HepG2 (cell line): Measurements from ENCODE around the gene USB1. TPM values are rescaled to one million over a fixed set of nuclear protein-coding genes. Genes with fewer than 3 reads are reported as not detected.

ENCODE experiments used
- ATAC-seq: fragments of 200-7000 bp; cut with Tn5 transposase; 3 replicates; pipeline ENCODE4 v1.9.1; 2020; ENCODE audit warnings: mild to moderate bottlenecking, moderate library complexity
- BruUV-seq: library from RNA; stranded (reverse); fragments of 400-500 nt; replicated peaks from 2 replicates; lab custom pipeline; 2021; lab: Mats Ljungman, UMichigan
- CTCF ChIA-PET: fragments of 300-600 bp; formaldehyde crosslinking; extraction: SDS; loops from one replicate; lab custom pipeline; 2021; ENCODE audit warnings: low total read pairs, inconsistent platforms, low intra/inter-chr PET ratio; lab: Yijun Ruan, JAX
- POLR2A ChIA-PET: fragments of 350-600 bp; sonication (Branson Sonifier 250); formaldehyde crosslinking; loops from one replicate; lab custom pipeline; 2020; ENCODE audit warnings: antibody characterized with exemption, inconsistent platforms; lab: Yijun Ruan, JAX
- DNase-seq: peaks from one replicate; pipeline ENCODE4 v3.0.0-alpha.2; 2015; ENCODE audit warnings: low spot score
- FAIRE-seq: peaks from 3 replicates; lab custom pipeline; 2011; peaks lifted over from hg19 to GRCh38; lab: Jason Lieb, UNC
- H2AFZ ChIP-seq: one replicate; pipeline ENCODE4 v1.6.1; 2011; ENCODE audit warnings: low read length, inconsistent platforms
- H3K27ac ChIP-seq: fragments of 300-600 bp; 3 replicates; pipeline ENCODE4 v1.8.0; 2011; ENCODE audit warnings: mixed run types, mild to moderate bottlenecking, mixed read lengths, low read length, inconsistent platforms; ENCODE audit not compliant: insufficient read depth; ENCODE audit errors: extremely low read length
- H3K27me3 ChIP-seq, 2 experiments: fragments of 200-600 bp in 1 of 2; 2 replicates in 1 of 2; 3 replicates in 1 of 2; pipeline versions ENCODE4 v1.6.0 to v1.8.0; 2011; ENCODE audit warnings: low read length in 2 of 2, mild to moderate bottlenecking in 2 of 2, moderate library complexity in 2 of 2, inconsistent platforms in 1 of 2; ENCODE audit not compliant: insufficient read depth in 2 of 2, control insufficient read depth in 1 of 2
- H3K36me3 ChIP-seq, 2 experiments: fragments of 200-600 bp in 1 of 2; replicated peaks in 1 of 2; 2 replicates in 1 of 2; 3 replicates in 1 of 2; pipeline versions ENCODE4 v1.5.1 to v1.8.0; 2011; ENCODE audit warnings: low read length in 2 of 2, inconsistent platforms in 1 of 2; ENCODE audit not compliant: insufficient read depth in 2 of 2, control insufficient read depth in 1 of 2
- H3K4me1 ChIP-seq: 2 replicates; pipeline ENCODE4 v1.5.1; 2012; ENCODE audit warnings: low read length, inconsistent platforms; ENCODE audit not compliant: insufficient read depth
- H3K4me2 ChIP-seq: 2 replicates; pipeline ENCODE4 v1.6.0; 2011; ENCODE audit warnings: low read depth, low read length, inconsistent platforms
- H3K4me3 ChIP-seq, 3 experiments: fragments of 200-600 bp in 1 of 3; sonication (generic), shearing (Covaris generic) in 1 of 3; replicated peaks in 1 of 3; 2 replicates each; pipeline ENCODE4 v1.5.1; 2011 to 2016; ENCODE audit warnings: low read length in 3 of 3, inconsistent platforms in 2 of 3, low read depth in 2 of 3, mild to moderate bottlenecking in 2 of 3, control low read depth in 1 of 3, mixed read lengths in 1 of 3; ENCODE audit not compliant: insufficient read depth in 1 of 3
- H3K79me2 ChIP-seq: one replicate; pipeline ENCODE4 v1.6.1; 2011; ENCODE audit warnings: low read length, inconsistent platforms; ENCODE audit not compliant: insufficient read depth
- H3K9ac ChIP-seq: 2 replicates; pipeline ENCODE4 v1.6.0; 2011; ENCODE audit warnings: mild to moderate bottlenecking, low read depth, low read length, inconsistent platforms; ENCODE audit not compliant: insufficient read depth
- H3K9me3 ChIP-seq: 2 replicates; pipeline ENCODE4 v1.5.1; 2012; ENCODE audit warnings: mild to moderate bottlenecking, low read length
- H4K20me1 ChIP-seq: 2 replicates; pipeline ENCODE4 v1.6.0; 2011; ENCODE audit warnings: inconsistent platforms, mild to moderate bottlenecking, low read length, moderate library complexity; ENCODE audit not compliant: insufficient read depth
- HNRNPL ChIP-seq: fragments of 200-400 bp; formaldehyde crosslinking; IDR thresholded peaks from 2 replicates; pipeline ENCODE4 v1.6.1; 2017; ENCODE audit warnings: mild to moderate bottlenecking, low read depth, low read length
- MAX ChIP-seq: IDR thresholded peaks from 2 replicates; pipeline ENCODE4 v1.6.1; 2012; ENCODE audit warnings: inconsistent platforms
- RAD21 ChIP-seq: fragments of 450-650 bp; formaldehyde crosslinking; IDR thresholded peaks from 2 replicates; pipeline ENCODE4 v1.5.0; 2020; ENCODE audit warnings: mild to moderate bottlenecking
- STAG1 ChIP-seq: sonication (generic); formaldehyde crosslinking; IDR thresholded peaks from 2 replicates; pipeline ENCODE4 v1.4.0; 2020; ENCODE audit warnings: missing genetic modification reagents
- ZBTB38 ChIP-seq: sonication (generic); formaldehyde crosslinking; IDR thresholded peaks from 2 replicates; pipeline ENCODE4 v1.5.1; 2020; ENCODE audit warnings: mild to moderate bottlenecking, missing genetic modification reagents
- ZNF142 ChIP-seq: sonication (generic); formaldehyde crosslinking; IDR thresholded peaks from 2 replicates; pipeline ENCODE4 v1.4.0; 2020; ENCODE audit warnings: missing genetic modification reagents
- ZNF687 ChIP-seq: sonication (generic); formaldehyde crosslinking; IDR thresholded peaks from 2 replicates; pipeline ENCODE4 v1.5.1; 2020; ENCODE audit warnings: mild to moderate bottlenecking, missing genetic modification reagents, moderate library complexity
- WGBS: methylation state at CpG from one replicate; pipeline ENCODE4 v1.1.6; 2017; ENCODE audit warnings: low lambda C conversion rate; 5-methylcytosine and 5-hydroxymethylcytosine counted together
- in situ Hi-C: cut with HindIII; loops from 2 replicates; pipeline ENCODE4 v1.10.0; 2017; ENCODE audit warnings: low pct_unique_long_range_greater_than_20kb; ENCODE audit not compliant: extremely low pct_ligation_motif_present
- intact Hi-C: fragments of 100-400 bp; cut with micrococcal nuclease; formaldehyde crosslinking; loops from one replicate; pipeline ENCODE4 v1.10.0; 2022; ENCODE audit not compliant: unreplicated experiment
- polyA plus RNA-seq, 8 experiments: library from polyadenylated mRNA; depleted of rRNA in 3 of 8; stranded (reverse) in 7 of 8; unstranded in 1 of 8; fragments of >200 nt; fragmentation: Illumina TruSeq in 4 of 8; extraction: Trizol in 4 of 8; gene quantifications; 2 replicates each; pipeline versions ENCODE4 v1.2.1 to v1.2.3, GENCODE V29; 2011 to 2016; ENCODE audit warnings: low read depth in 4 of 8, missing spikeins in 1 of 8, mixed read lengths in 1 of 8; ENCODE audit not compliant: insufficient read depth in 1 of 8
- total RNA-seq, 5 experiments: library from RNA; depleted of rRNA; stranded (reverse); fragments of >200 nt; fragmentation: Illumina TruSeq; extraction: Trizol; gene quantifications; 2 replicates each; pipeline ENCODE4 v1.2.3, GENCODE V29; 2016; ENCODE audit warnings: low read depth in 1 of 5
- TF ChIP-seq, protein P1 (sequence below): sonication (generic); formaldehyde crosslinking; IDR thresholded peaks from 2 replicates; pipeline ENCODE4 v1.5.0; 2020; ENCODE audit warnings: missing genetic modification reagents, mild to moderate bottlenecking, borderline replicate concordance
- TF ChIP-seq, protein P2 (sequence below): sonication (generic); formaldehyde crosslinking; IDR thresholded peaks from 2 replicates; pipeline ENCODE4 v1.5.0; 2020; ENCODE audit warnings: mild to moderate bottlenecking, missing genetic modification reagents, moderate library complexity

The USB1 gene
- total and polyA plus RNA-seq, 2 of the 13 experiments (the other 11 are each of a cell fraction or from before 2014, with no cell fraction given) = 16.7 to 65.4 TPM

DNA sequence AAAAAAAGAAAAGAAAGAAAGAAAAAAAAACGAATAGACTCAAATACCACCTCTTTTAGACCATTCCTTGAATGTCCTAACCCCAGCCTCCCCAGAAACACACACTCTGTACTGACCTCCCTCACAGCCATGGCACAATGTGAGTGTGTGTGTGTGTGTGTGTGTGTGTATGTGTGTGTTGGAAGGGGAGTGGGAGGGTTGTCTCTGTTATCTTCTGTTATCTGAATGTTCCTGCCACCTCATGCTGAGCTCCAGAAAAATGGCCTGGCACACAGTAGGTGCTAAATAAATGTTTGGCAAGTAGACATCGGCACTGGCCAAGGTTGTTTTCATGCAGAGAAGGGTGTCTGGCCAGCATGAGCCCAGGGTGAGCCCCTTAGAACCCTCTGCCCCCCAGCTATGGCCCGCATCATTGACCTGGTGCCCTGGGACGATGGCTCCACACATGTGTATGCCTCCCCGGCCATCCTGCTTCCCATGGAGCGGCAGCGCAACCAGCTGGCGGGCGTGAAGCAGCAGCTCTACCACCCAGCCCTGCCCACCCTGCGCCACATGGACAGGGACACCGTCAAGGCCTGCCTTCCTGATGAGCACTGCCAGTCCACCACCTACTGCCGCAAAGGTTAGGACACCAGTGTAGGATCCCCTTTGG, 23.7 kb upstream of the USB1 start:
- Histone ChIP-seq H3K9me3 (no peaks in the 10 kb centered on the region), H3K27me3 (peaks cover 4 to 20% of the 10 kb centered on the region in 2 experiments; a peak in 4 of 5 replicates), H3K4me1 (no peaks in the 10 kb centered on the region), H3K9ac (no peak overlapping the region), H3K27ac (no peak overlapping the region), H3K36me3 (no peaks in the 10 kb centered on the region), H3K4me2 (no peak overlapping the region), H3K4me3 (no peak overlapping the region), H4K20me1 (no peaks in the 10 kb centered on the region), H3K79me2 (no peaks in the 10 kb centered on the region), H2AFZ (no peak overlapping the region)
- no peak for FAIRE-seq
- ATAC-seq = peak; percentile 88
- WGBS = 51% methylated on average over 9 of the region's 12 CpGs
- CTCF ChIA-PET = interaction anchor here (0.7 kb wide), 1 partner anchor 78 kb away, joined by 3 read pairs; no protein-coding TSS in a partner anchor
- no peak for DNase-seq
- in situ Hi-C loops = no loop called here
- POLR2A ChIA-PET = no interaction called here
- no TSS peak for BruUV-seq
- intact Hi-C loops = no loop called here
- TF ChIP-seq ZNF142 (CRISPR knock-in tag) (no peak), RAD21 (CRISPR knock-in tag) (peak; percentile 45), MAX (peak; percentile 17; the same call in 1 of the 2 replicates), HNRNPL (0 out of 2 replicates have a peak, but pooled peaks have one; percentile 67), ZBTB38 (CRISPR knock-in tag) (peak; percentile 39; the same call in 1 of the 2 replicates), STAG1 (peak; percentile 92), ZNF687 (CRISPR knock-in tag) (peak; percentile 45)
- TF ChIP-seq, protein P1, sequence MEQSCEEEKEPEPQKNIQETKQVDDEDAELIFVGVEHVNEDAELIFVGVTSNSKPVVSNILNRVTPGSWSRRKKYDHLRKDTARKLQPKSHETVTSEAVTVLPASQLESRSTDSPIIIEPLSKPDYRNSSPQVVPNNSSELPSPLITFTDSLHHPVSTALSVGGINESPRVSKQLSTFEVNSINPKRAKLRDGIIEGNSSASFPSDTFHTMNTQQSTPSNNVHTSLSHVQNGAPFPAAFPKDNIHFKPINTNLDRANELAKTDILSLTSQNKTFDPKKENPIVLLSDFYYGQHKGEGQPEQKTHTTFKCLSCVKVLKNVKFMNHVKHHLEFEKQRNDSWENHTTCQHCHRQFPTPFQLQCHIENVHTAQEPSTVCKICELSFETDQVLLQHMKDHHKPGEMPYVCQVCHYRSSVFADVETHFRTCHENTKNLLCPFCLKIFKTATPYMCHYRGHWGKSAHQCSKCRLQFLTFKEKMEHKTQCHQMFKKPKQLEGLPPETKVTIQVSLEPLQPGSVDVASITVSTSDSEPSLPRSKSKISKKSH (CRISPR knock-in tag) = peak; percentile 34; the same call in 1 of the 2 replicates
- TF ChIP-seq, protein P2, sequence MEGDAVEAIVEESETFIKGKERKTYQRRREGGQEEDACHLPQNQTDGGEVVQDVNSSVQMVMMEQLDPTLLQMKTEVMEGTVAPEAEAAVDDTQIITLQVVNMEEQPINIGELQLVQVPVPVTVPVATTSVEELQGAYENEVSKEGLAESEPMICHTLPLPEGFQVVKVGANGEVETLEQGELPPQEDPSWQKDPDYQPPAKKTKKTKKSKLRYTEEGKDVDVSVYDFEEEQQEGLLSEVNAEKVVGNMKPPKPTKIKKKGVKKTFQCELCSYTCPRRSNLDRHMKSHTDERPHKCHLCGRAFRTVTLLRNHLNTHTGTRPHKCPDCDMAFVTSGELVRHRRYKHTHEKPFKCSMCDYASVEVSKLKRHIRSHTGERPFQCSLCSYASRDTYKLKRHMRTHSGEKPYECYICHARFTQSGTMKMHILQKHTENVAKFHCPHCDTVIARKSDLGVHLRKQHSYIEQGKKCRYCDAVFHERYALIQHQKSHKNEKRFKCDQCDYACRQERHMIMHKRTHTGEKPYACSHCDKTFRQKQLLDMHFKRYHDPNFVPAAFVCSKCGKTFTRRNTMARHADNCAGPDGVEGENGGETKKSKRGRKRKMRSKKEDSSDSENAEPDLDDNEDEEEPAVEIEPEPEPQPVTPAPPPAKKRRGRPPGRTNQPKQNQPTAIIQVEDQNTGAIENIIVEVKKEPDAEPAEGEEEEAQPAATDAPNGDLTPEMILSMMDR (CRISPR knock-in tag) = peak; percentile 91
